ENCODE results near the gene ABI2. TPM values are rescaled to one million over a fixed set of nuclear protein-coding genes. Genes with fewer than 3 reads are reported as not detected.

Gene ABI2
- total RNA-seq, 4 donors from 2014 or later, result 19.8 to 25.1 (median 22.8) TPM

DNA sequence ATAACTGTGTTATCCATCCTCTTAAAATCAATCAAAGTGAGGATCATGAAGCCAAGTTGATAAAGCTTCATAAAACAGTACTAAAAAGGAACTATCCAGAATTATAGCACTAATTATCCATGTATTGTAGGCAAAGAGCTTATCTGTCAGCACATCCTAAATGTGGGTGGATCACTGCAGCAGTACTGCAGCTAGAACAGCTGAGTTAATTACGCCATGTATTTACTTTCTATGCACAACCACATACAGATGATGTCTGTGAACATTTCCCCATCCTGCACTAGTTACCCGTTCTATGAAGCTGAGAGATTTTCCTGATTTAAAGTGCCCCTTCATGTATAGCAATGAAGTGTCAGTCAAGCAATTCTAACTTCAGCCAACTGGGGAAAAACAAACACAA is 110.3 kb downstream of the ABI2 start:
- ATAC-seq (ENCODE audit: low FRiP score) (no peak), DNase-seq (ENCODE audit: low spot score) (no peak)
- TF ChIP-seq, protein P1, sequence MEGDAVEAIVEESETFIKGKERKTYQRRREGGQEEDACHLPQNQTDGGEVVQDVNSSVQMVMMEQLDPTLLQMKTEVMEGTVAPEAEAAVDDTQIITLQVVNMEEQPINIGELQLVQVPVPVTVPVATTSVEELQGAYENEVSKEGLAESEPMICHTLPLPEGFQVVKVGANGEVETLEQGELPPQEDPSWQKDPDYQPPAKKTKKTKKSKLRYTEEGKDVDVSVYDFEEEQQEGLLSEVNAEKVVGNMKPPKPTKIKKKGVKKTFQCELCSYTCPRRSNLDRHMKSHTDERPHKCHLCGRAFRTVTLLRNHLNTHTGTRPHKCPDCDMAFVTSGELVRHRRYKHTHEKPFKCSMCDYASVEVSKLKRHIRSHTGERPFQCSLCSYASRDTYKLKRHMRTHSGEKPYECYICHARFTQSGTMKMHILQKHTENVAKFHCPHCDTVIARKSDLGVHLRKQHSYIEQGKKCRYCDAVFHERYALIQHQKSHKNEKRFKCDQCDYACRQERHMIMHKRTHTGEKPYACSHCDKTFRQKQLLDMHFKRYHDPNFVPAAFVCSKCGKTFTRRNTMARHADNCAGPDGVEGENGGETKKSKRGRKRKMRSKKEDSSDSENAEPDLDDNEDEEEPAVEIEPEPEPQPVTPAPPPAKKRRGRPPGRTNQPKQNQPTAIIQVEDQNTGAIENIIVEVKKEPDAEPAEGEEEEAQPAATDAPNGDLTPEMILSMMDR (IDR thresholded peaks at IDR 0.05), result no peak

DNA sequence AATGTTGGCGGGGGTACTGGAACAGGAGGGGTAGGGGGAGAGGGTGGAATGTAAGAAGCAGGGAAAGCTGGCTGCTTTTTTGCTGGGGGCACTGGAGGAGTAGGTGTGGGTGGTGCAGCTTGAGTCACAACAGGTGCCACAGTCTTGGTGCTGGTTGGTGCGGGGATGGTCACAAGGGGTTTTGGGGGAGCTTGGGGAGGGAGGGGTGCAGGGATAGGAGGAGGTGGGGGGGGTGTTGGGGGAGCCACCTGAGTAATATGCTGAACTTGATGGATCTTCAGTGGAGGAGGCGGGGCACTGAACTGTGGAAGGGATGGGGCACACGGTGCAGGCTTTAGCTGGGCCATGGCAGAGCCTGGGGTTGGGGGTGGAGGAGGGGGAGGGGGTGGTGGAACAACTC is 112.5 kb downstream of the ABI2 start:
- TF ChIP-seq, protein P1 (IDR thresholded peaks at IDR 0.05), result no peak
- DNase-seq (ENCODE audit: low spot score) (no peak), ATAC-seq (ENCODE audit: low FRiP score) (no peak)

DNA sequence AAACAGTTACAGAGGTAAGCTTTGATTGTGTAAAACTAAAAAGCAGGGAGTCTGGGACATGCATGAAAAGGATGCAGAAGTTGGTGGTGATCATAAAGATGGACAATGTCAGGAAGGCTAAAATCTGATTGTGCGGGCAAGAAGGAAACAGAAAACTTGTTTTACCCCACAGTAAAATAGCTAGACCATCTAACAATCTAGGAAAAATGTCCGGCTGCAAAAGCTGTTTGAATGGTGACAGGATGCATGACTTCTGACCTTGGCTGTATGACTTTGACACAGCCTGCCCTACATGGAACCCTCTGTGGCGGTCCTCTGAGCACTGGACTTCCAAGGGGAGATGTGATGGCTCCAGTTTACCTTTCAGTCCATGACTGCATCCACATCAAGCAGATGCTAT is 113.3 kb downstream of the ABI2 start:
- no peak for ATAC-seq (ENCODE audit: low FRiP score)
- TF ChIP-seq, protein P1 (IDR thresholded peaks at IDR 0.05), result no peak
- DNase-seq (ENCODE audit: low spot score), result no peak

DNA sequence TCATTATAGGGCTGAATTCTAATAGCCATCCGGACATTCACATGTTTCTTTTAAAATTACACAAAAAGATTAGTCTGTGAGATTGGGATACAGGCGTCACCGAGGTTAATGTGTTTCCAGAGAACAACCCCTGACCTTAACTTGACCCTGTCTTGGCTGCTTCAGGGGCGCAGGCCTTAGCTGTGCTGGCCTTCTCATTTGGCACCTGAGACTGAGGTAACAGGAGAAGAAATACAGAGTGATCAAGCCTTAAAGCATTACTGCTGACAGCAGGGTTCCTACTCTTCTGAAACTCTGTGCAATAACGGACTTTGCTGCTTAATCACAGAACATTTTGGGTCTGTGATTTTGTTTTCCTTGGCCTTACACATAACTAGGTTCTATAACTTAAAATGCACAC is 114.3 kb downstream of the ABI2 start:
- TF ChIP-seq, protein P1 (IDR thresholded peaks at IDR 0.05), result no peak
- no peak for DNase-seq (ENCODE audit: low spot score)
- no peak for ATAC-seq (ENCODE audit: low FRiP score)

DNA sequence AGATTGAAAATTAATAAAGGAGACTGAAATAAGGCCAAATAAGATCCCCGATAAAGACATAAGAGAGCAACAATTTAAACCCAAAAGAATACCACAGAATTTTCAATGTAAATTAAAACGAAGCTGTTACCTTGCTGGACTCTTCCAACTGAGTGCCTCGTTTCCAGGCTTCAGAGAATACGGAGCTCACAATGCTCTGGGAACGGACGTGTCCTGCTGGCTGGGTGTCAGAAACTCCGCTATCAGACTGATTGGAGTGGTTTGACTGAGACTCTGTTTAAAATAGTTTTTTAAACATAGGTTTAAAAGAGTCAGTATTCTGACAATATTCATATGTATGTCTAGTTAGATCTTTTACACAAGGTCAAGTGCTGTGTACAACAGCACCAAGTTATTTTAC is 116.5 kb downstream of the ABI2 start:
- DNase-seq (ENCODE audit: low spot score) (no peak), ATAC-seq (ENCODE audit: low FRiP score) (no peak)
- TF ChIP-seq, protein P1 (IDR thresholded peaks at IDR 0.05), result no peak

DNA sequence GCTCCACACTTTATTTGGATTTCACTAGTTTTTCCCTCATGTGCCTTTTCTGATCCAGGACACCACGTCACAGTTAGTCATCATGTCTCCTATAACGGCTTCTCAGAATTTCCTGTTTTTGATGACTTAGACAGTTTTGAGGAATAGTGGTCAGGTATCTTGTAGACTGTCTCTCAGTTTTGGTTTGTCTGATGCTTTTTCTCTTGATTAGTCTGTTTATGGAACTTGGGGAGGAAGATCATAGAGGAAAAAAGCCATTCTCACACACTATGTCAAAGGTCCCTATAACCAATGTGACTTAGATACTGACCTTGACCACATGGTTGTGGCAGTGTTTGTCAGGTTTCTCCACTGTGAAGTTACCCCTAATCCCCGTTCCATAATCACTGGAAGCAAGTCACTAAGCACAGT is 117.9 kb downstream of the ABI2 start:
- ATAC-seq (ENCODE audit: low FRiP score), result no peak
- TF ChIP-seq, protein P1 (IDR thresholded peaks at IDR 0.05), result no peak

DNA sequence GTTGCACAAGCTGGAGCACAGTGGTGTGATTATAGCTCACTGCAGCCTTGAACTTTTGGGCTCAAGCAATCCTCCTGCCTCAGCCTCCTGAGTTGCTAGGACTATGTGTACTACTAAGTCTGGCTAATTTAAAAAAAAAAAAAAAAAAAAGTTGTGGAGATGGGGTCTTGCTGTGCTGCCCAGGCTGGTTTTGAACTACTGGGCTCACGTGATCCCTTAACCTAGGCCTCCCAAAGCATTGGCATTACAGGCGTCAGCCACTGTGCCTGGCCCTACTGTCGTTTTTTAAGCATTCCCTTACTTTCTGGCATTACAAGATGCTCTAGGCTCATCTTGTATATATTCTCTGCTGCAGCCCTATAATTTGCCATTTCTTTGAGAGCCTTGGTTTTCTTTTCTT is 118.6 kb downstream of the ABI2 start:
- TF ChIP-seq, protein P1 (IDR thresholded peaks at IDR 0.05), result no peak
- ATAC-seq (ENCODE audit: low FRiP score) (no peak), DNase-seq (ENCODE audit: low spot score) (no peak)

More for the DNA sequence above, 117.9 kb downstream of the ABI2 start:
- no peak for DNase-seq (ENCODE audit: low spot score)
